Endodermal cell (in vitro differentiated cells): ENCODE measurements around the gene BTBD2. TPM values are rescaled to one million over a fixed set of nuclear protein-coding genes. Genes with fewer than 3 reads are reported as not detected.

Experiments
- DNase-seq: peaks from one replicate; pipeline ENCODE4 v3.0.0-alpha.2; 2017
- H3K27ac ChIP-seq: 2 replicates; pipeline ENCODE4 v1.5.1; 2013; ENCODE audit warnings: mild to moderate bottlenecking, low read depth, low read length, moderate library complexity
- H3K27me3 ChIP-seq: 2 replicates; pipeline ENCODE4 v1.6.1; 2013; ENCODE audit warnings: mild to moderate bottlenecking, low read length, moderate library complexity; ENCODE audit not compliant: insufficient read depth, control insufficient read depth, poor library complexity, severe bottlenecking
- H3K36me3 ChIP-seq: 2 replicates; pipeline ENCODE4 v1.7.0; 2013; ENCODE audit warnings: mild to moderate bottlenecking, low read length, moderate library complexity; ENCODE audit not compliant: control insufficient read depth, insufficient read depth
- H3K4me1 ChIP-seq: one replicate; pipeline ENCODE4 v1.7.0; 2013; ENCODE audit warnings: low read length; ENCODE audit not compliant: control insufficient read depth, insufficient read depth
- H3K4me3 ChIP-seq: 2 replicates; pipeline ENCODE4 v1.5.1; 2013; ENCODE audit warnings: mild to moderate bottlenecking, low read length, moderate library complexity
- H3K9ac ChIP-seq: 2 replicates; pipeline ENCODE4 v1.6.1; 2013; ENCODE audit warnings: mild to moderate bottlenecking, low read length, moderate library complexity; ENCODE audit not compliant: poor library complexity, severe bottlenecking; ENCODE audit errors: extremely low read depth
- H3K9me3 ChIP-seq: 2 replicates; pipeline ENCODE4 v1.6.1; 2013; ENCODE audit warnings: mild to moderate bottlenecking, low read length, moderate library complexity; ENCODE audit not compliant: control insufficient read depth
- H3K27ac Mint-ChIP-seq: 2 replicates; pipeline ENCODE4 v1.8.0; 2020; ENCODE audit warnings: mixed read lengths
- H3K27me3 Mint-ChIP-seq: 2 replicates; pipeline ENCODE4 v1.8.0; 2021; ENCODE audit warnings: mild to moderate bottlenecking, mixed read lengths; ENCODE audit not compliant: insufficient read depth
- H3K36me3 Mint-ChIP-seq: 2 replicates; pipeline ENCODE4 v1.8.0; 2020; ENCODE audit warnings: low read depth, mixed read lengths
- H3K4me1 Mint-ChIP-seq: 2 replicates; pipeline ENCODE4 v1.8.0; 2020; ENCODE audit warnings: mixed read lengths
- H3K4me3 Mint-ChIP-seq: 2 replicates; pipeline ENCODE4 v1.8.0; 2020; ENCODE audit warnings: mild to moderate bottlenecking, moderate library complexity, mixed read lengths
- H3K9me3 Mint-ChIP-seq: 2 replicates; pipeline ENCODE4 v1.8.0; 2020; ENCODE audit warnings: mild to moderate bottlenecking, mixed read lengths
- WGBS, 2 experiments: methylation state at CpG; one replicate each; pipeline versions ENCODE4 v1.1.5 to v1.1.7; 2013; ENCODE audit warnings: missing lambda C conversion rate in 2 of 2, mixed read lengths in 1 of 2; ENCODE audit not compliant: insufficient coverage in 1 of 2, insufficient read length in 1 of 2; 5-methylcytosine and 5-hydroxymethylcytosine counted together
- total RNA-seq, 2 donors: library from RNA; stranded (reverse); fragmentation: NEBNext Ultra II Directional in 1 of 2; extraction: Animal tissue kit (Norgen Biotek cat#: 25700) in 1 of 2; gene quantifications; 2 replicates in 1 of 2; 3 replicates in 1 of 2; pipeline ENCODE4 v1.2.1, GENCODE V29; 2021
- TF ChIP-seq, protein P1 (sequence below): fragments of 200-600 bp; sonication (generic); conservative IDR thresholded peaks from 2 replicates; pipeline ENCODE4 v1.5.0; 2021; ENCODE audit warnings: antibody characterized with exemption, mild to moderate bottlenecking

BTBD2 gene
- total RNA-seq, 2 donors from 2014 or later: 107 to 112 TPM

GRCh38 chr19:1955171-1956121 lies 60.1 kb downstream of the BTBD2 start:
- Mint-ChIP-seq H3K27me3 (no peaks in the 10 kb centered on the region), H3K4me3 (no peak overlapping the region), H3K4me1 (peaks cover 4% of the 10 kb centered on the region), H3K9me3 (no peaks in the 10 kb centered on the region), H3K27ac (no peak overlapping the region), H3K36me3 (peaks cover 22% of the 10 kb centered on the region)
- TF ChIP-seq, protein P1, sequence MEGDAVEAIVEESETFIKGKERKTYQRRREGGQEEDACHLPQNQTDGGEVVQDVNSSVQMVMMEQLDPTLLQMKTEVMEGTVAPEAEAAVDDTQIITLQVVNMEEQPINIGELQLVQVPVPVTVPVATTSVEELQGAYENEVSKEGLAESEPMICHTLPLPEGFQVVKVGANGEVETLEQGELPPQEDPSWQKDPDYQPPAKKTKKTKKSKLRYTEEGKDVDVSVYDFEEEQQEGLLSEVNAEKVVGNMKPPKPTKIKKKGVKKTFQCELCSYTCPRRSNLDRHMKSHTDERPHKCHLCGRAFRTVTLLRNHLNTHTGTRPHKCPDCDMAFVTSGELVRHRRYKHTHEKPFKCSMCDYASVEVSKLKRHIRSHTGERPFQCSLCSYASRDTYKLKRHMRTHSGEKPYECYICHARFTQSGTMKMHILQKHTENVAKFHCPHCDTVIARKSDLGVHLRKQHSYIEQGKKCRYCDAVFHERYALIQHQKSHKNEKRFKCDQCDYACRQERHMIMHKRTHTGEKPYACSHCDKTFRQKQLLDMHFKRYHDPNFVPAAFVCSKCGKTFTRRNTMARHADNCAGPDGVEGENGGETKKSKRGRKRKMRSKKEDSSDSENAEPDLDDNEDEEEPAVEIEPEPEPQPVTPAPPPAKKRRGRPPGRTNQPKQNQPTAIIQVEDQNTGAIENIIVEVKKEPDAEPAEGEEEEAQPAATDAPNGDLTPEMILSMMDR: no peak
- WGBS, 2 experiments: 85 to 90% methylated on average over 27 to 51 of the region's 51 CpGs
- peaks cover 14% of the 10 kb centered on the region for H3K36me3 ChIP-seq
- H3K9ac ChIP-seq: no peak overlapping the region
- H3K4me1 ChIP-seq: no peaks in the 10 kb centered on the region
- no peaks in the 10 kb centered on the region for H3K9me3 ChIP-seq
- no peak overlapping the region for H3K27ac ChIP-seq
- H3K4me3 ChIP-seq: no peak overlapping the region
- no peak for DNase-seq
- no peaks in the 10 kb centered on the region for H3K27me3 ChIP-seq

DNA sequence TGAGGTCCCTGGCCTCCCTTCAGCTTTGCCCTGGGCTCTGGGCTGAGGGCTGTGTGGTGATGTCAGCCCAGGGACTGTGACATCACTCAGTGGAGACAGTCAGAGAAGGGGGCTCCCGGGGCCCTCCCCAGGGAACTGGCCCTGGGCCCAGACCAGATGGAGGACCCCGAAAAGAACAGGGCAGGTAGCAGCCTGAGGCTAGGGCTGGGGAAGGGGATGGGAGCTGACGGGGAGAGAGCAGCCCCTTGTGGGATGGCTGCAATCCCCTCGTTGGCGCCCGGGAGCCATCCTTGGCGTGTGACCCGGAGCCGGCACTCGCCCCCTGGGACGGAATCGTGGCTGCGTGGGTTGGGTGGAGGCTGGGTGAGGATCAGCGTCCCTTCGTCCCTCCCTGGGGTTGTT lies 61.0 kb downstream of the BTBD2 start:
- no peak overlapping the region for H3K27ac Mint-ChIP-seq
- WGBS, 2 experiments: 95 to 96% methylated on average over 10 to 15 of the region's 15 CpGs
- Histone ChIP-seq H3K9ac (no peak overlapping the region), H3K36me3 (peaks cover 12% of the 10 kb centered on the region), H3K4me3 (no peak overlapping the region), H3K27me3 (no peaks in the 10 kb centered on the region), H3K4me1 (no peaks in the 10 kb centered on the region), H3K27ac (no peak overlapping the region), H3K9me3 (no peaks in the 10 kb centered on the region)
- peaks cover 4% of the 10 kb centered on the region for H3K4me1 Mint-ChIP-seq
- peaks cover 24% of the 10 kb centered on the region for H3K36me3 Mint-ChIP-seq
- TF ChIP-seq, protein P1: no peak
- no peaks in the 10 kb centered on the region for H3K9me3 Mint-ChIP-seq
- no peak for DNase-seq
- H3K4me3 Mint-ChIP-seq: no peak overlapping the region
- no peaks in the 10 kb centered on the region for H3K27me3 Mint-ChIP-seq

GRCh38 chr19:1953441-1954094 lies 61.9 kb downstream of the BTBD2 start:
- Histone ChIP-seq H3K9me3 (no peaks in the 10 kb centered on the region), H3K4me1 (no peaks in the 10 kb centered on the region), H3K36me3 (peaks cover 12% of the 10 kb centered on the region), H3K4me3 (no peak overlapping the region), H3K27ac (no peak overlapping the region), H3K9ac (no peak overlapping the region), H3K27me3 (no peaks in the 10 kb centered on the region)
- no peaks in the 10 kb centered on the region for H3K9me3 Mint-ChIP-seq
- TF ChIP-seq, protein P1: no peak
- WGBS, 2 experiments: 96% methylated on average over 30 to 32 of the region's 32 CpGs
- no peaks in the 10 kb centered on the region for H3K27me3 Mint-ChIP-seq
- peaks cover 4% of the 10 kb centered on the region for H3K4me1 Mint-ChIP-seq
- no peak for DNase-seq
- H3K36me3 Mint-ChIP-seq: peaks cover 34% of the 10 kb centered on the region
- no peak overlapping the region for H3K27ac Mint-ChIP-seq
- no peak overlapping the region for H3K4me3 Mint-ChIP-seq
